Activated gamma-delta T cell treated with anti-CD3 and anti-CD28 coated beads, Interleukin-2, amount 50 U/mL, for 16 hours (primary cell): ENCODE measurements around the gene KANSL1L.

Experiments
- DNase-seq: peaks from one replicate; pipeline ENCODE4 v3.0.0-alpha.2; 2020; ENCODE audit warnings: low read depth

Gene KANSL1L

GRCh38 chr2:210000464-210001324 is 170.5 kb downstream of the KANSL1L start:
- DNase-seq, result no peak

GRCh38 chr2:209998596-209998995 is 172.6 kb downstream of the KANSL1L start:
- no peak for DNase-seq

- no peak for DNase-seq
Measured at GRCh38 chr2:209993968-209994367, 177.2 kb downstream of the KANSL1L start.

DNA sequence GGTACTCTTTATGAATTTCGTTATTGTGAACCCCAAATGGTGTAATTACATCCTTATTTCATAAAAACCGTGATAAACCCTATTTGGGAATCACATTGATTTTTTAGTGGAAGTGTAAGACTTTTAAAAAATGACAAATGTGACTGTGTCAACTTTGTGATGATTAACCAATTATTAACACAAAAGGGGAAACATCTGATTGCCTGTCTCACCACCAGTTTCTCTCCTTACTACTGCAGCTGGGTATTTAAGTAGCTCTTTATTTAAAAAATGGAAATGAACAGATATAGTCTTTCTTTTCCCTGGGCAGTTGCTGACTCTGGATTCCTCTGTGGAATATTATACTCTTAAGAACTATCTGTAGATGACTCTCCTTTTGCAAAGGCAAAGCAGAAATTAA is 180.4 kb downstream of the KANSL1L start:
- DNase-seq, result no peak

GRCh38 chr2:209988010-209988409 is 183.2 kb downstream of the KANSL1L start:
- no peak for DNase-seq

DNA sequence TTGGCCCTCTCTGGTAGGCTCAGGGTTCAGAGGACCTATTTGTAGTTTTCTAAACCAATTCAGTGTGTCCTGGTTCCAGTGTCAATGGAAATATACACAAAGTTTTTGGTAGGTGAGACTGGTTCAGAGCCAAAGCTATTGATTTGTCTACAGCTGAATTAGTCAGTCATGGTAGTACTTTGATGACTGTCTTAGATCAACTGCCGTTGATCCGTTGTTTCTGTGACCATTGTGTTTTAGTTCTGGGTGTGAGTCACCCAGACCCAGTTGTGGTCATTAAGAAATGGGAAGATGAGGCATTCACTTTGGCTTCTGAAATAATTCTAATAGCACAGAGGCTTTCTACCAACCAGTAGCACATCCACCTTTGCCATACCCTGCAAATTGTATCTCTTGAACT is 184.8 kb downstream of the KANSL1L start:
- no peak for DNase-seq

GRCh38 chr2:209985874-209986273 is 185.3 kb downstream of the KANSL1L start:
- no peak for DNase-seq

DNA sequence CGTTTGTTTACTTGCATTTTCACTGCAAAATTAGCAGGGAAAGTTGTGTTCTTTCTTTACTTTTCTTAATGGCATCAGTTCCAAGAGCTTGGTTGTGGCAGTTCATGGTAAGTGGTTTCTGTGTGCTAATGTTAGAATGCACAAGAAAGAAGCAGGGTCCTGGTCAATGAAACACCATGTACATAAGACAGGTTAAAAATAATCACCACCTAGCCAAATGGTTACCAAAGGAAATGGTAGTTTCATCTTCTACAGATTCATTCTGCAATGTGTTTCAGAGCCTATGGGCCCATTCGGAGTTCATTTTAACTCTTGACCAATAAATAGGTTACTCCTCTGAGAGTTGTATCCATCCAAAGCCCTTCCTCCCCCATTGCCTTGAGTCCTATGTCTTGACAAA is 186.9 kb downstream of the KANSL1L start:
- DNase-seq, result no peak

- no peak for DNase-seq
Measured at GRCh38 chr2:209977386-209978239, 193.6 kb downstream of the KANSL1L start.

- DNase-seq, result no peak
Measured at GRCh38 chr2:209976698-209977385, 194.4 kb downstream of the KANSL1L start.

- no peak for DNase-seq
Measured at GRCh38 chr2:209974576-209974975, 196.6 kb downstream of the KANSL1L start.

DNA sequence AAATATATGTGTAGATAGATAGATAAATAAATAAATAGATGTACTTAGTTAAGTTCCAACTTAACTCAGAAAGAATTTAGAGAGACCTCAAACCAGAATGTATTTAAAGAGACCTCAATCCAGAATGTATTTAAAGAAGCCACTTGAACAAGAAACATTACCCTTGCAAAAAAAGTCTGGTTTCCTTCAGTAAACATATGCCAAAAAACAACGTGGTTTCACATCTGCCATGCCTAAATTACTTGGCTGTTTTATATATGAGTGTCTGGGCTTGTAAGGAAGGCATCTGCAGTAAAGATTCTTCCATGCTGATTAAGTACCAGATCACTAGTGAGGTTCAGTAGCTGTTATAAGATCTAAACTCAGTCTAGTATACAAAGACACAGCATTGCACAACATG is 197.9 kb downstream of the KANSL1L start:
- DNase-seq, result no peak
